Measurements from ENCODE around the gene BAHCC1. TPM values are rescaled to one million over a fixed set of nuclear protein-coding genes. Genes with fewer than 3 reads are reported as not detected.
A peak's percentile ranks its signal among the peaks of the same experiment; 100 is the strongest.

The BAHCC1 gene
- total RNA-seq, 1 donor = 6.5 TPM

DNA sequence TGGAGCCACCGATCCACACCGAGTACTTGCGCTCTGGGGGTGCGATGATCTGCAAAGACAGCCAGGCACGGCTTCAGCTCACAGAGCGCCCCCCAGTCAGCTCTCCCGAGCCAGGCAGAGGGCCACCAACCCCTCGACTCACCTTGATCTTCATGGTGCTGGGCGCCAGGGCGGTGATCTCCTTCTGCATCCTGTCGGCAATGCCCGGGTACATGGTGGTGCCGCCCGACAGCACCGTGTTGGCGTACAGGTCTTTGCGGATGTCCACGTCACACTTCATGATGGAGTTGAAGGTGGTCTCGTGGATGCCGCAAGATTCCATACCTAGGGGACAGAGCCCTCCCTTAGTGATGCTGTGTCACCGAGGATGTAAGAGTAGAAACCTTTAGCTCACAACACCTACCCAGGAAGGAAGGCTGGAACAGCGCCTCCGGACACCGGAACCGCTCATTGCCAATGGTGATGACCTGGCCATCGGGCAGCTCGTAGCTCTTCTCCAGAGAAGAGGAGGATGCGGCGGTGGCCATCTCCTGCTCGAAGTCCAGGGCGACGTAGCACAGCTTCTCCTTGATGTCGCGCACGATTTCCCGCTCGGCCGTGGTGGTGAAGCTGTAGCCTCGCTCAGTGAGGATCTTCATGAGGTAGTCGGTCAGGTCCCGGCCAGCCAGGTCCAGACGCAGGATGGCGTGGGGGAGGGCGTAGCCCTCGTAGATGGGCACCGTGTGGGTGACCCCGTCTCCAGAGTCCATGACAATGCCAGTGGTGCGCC lies 115.7 kb downstream of the BAHCC1 start:
- peak; percentile 30 for DNase-seq (ENCODE audit: low read depth)
- TF ChIP-seq, protein P1, sequence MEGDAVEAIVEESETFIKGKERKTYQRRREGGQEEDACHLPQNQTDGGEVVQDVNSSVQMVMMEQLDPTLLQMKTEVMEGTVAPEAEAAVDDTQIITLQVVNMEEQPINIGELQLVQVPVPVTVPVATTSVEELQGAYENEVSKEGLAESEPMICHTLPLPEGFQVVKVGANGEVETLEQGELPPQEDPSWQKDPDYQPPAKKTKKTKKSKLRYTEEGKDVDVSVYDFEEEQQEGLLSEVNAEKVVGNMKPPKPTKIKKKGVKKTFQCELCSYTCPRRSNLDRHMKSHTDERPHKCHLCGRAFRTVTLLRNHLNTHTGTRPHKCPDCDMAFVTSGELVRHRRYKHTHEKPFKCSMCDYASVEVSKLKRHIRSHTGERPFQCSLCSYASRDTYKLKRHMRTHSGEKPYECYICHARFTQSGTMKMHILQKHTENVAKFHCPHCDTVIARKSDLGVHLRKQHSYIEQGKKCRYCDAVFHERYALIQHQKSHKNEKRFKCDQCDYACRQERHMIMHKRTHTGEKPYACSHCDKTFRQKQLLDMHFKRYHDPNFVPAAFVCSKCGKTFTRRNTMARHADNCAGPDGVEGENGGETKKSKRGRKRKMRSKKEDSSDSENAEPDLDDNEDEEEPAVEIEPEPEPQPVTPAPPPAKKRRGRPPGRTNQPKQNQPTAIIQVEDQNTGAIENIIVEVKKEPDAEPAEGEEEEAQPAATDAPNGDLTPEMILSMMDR (IDR thresholded peaks at IDR 0.05; ENCODE audit: insufficient read depth, low read depth, low read length) = no peak
- H3K4me3 ChIP-seq (ENCODE audit: low read depth, low read length) = peak overlapping the region; percentile 74

GRCh38 chr17:81511554-81511803 lies 116.2 kb downstream of the BAHCC1 start:
- no peak for DNase-seq (ENCODE audit: low read depth)
- H3K4me3 ChIP-seq (ENCODE audit: low read depth, low read length) = peak overlapping the region; percentile 74
- TF ChIP-seq, protein P1 (IDR thresholded peaks at IDR 0.05; ENCODE audit: insufficient read depth, low read depth, low read length) = no peak

- H3K4me3 ChIP-seq (ENCODE audit: low read depth, low read length) = peak overlapping the region; percentile 74
- no peak for DNase-seq (ENCODE audit: low read depth)
- TF ChIP-seq, protein P1 (IDR thresholded peaks at IDR 0.05; ENCODE audit: insufficient read depth, low read depth, low read length) = no peak
These were observed 116.7 kb downstream of the BAHCC1 start for GRCh38 chr17:81511804-81512561.

- peak within 1 kb of the TSS; percentile 74 for H3K4me3 ChIP-seq (ENCODE audit: low read depth, low read length)
- TF ChIP-seq, protein P1 (IDR thresholded peaks at IDR 0.05; ENCODE audit: insufficient read depth, low read depth, low read length) = no peak
- DNase-seq (ENCODE audit: low read depth) = peak; percentile 93
These were observed 117.5 kb downstream of the BAHCC1 start, which contains the start of gene ACTG1 for GRCh38 chr17:81512562-81513371. Gene ACTG1 (minus strand): TSS chr17:81512799. CDS start chr17:81512354, 445 bp downstream.

DNA sequence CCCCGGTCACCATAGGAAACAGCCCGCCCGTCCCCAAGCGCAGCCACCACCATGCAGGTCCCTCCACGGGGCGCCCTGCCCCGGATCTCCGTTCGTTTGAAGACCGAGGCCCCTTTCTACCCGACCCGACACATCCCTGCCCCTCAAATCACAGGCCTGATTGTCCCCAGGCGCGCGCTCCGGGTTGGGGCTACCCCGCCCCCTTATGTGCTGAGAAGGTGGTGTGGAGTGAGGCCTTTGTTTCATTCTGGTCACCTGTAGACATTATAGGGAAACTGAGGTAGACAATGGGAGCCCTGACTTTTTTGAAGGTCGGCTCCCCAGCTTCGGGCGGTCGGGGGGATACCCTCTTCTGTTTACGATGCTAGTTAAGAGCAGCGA lies 118.1 kb downstream of the BAHCC1 start:
- no peak for DNase-seq (ENCODE audit: low read depth)
- peak overlapping the region; percentile 73 for H3K4me3 ChIP-seq (ENCODE audit: low read depth, low read length)
- TF ChIP-seq, protein P1 (IDR thresholded peaks at IDR 0.05; ENCODE audit: insufficient read depth, low read depth, low read length) = no peak

DNA sequence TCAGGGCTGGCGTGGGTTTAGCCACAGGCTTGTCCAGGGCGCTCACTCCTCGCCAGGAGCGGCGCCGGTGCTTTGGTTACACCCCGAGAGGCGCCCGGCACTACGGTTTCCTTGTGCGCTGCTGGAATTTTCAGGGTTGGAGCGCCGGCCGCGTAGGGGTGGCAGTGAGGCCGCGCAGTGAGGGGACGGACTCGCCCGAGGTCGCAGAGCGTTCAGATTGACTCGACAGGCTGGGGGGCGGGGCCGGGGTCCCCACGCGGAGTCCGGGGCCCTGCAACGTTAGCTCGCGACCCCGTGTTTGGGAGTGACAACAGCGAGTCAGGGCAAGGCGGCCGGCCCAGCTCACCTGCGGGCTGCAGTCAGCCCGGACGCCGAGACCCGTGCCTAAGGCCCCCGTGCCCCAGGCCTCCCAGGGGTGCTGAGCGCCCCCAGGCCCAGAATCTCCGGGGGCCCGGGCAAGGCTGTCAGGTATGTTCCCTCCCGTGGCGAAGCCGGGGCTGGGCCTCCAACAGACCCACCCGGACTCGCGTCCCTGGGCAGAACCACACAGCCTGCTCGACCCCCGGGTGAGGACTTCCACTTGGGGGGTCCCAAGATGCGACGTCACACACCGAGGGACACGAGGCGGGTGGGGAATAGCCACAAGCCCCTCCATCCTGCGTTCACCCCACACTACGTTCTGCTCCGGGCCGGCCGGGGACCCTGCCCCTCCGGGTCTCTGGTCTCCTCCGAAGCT lies 118.7 kb downstream of the BAHCC1 start:
- H3K4me3 ChIP-seq (ENCODE audit: low read depth, low read length) = peak overlapping the region; percentile 73
- TF ChIP-seq, protein P1 (IDR thresholded peaks at IDR 0.05; ENCODE audit: insufficient read depth, low read depth, low read length) = no peak
- peak; percentile 80 for DNase-seq (ENCODE audit: low read depth)
